Measurements from ENCODE around the gene IMPG1. TPM values are rescaled to one million over a fixed set of nuclear protein-coding genes. Genes with fewer than 3 reads are reported as not detected.

The IMPG1 gene
- total RNA-seq, 1 experiment from 2014 or later = not detected

GRCh38 chr6:75943381-75943780 is 129.1 kb downstream of the IMPG1 start:
- no peak overlapping the region for H3K27ac Mint-ChIP-seq (ENCODE audit: unreplicated experiment)
- no peak for TF ChIP-seq CTCF (IDR thresholded peaks at IDR 0.05; ENCODE audit: unreplicated experiment)
- H3K27me3 Mint-ChIP-seq (ENCODE audit: unreplicated experiment) = peaks cover 20% of the 10 kb centered on the region
- no peaks in the 10 kb centered on the region for H3K9me3 Mint-ChIP-seq (ENCODE audit: low read depth, unreplicated experiment)
- DNase-seq = no peak
- H3K4me3 Mint-ChIP-seq (ENCODE audit: low read depth, unreplicated experiment) = no peak overlapping the region
- BruUV-seq (replicated peaks) = no TSS peak
- CTCF ChIA-PET = no interaction called here
- no peaks in the 10 kb centered on the region for H3K36me3 Mint-ChIP-seq (ENCODE audit: insufficient read depth, unreplicated experiment)
- intact Hi-C loops (cut with micrococcal nuclease; ENCODE audit: unreplicated experiment) = no loop called here
- no peaks in the 10 kb centered on the region for H3K4me1 Mint-ChIP-seq (ENCODE audit: low read depth, unreplicated experiment)

- no peak for TF ChIP-seq CTCF (IDR thresholded peaks at IDR 0.05; ENCODE audit: unreplicated experiment)
- Mint-ChIP-seq H3K4me1 (ENCODE audit: low read depth, unreplicated experiment) (no peaks in the 10 kb centered on the region), H3K36me3 (ENCODE audit: insufficient read depth, unreplicated experiment) (no peaks in the 10 kb centered on the region), H3K27me3 (ENCODE audit: unreplicated experiment) (peaks cover 20% of the 10 kb centered on the region), H3K4me3 (ENCODE audit: low read depth, unreplicated experiment) (no peak overlapping the region), H3K9me3 (ENCODE audit: low read depth, unreplicated experiment) (no peaks in the 10 kb centered on the region), H3K27ac (ENCODE audit: unreplicated experiment) (no peak overlapping the region)
- BruUV-seq (replicated peaks) = no TSS peak
- intact Hi-C loops (cut with micrococcal nuclease; ENCODE audit: unreplicated experiment) = no loop called here
- CTCF ChIA-PET = no interaction called here
- no peak for DNase-seq
Observed at GRCh38 chr6:75941509-75941908, 131.0 kb downstream of the IMPG1 start.

- Mint-ChIP-seq H3K27me3 (ENCODE audit: unreplicated experiment) (peaks cover 20% of the 10 kb centered on the region), H3K36me3 (ENCODE audit: insufficient read depth, unreplicated experiment) (no peaks in the 10 kb centered on the region), H3K4me1 (ENCODE audit: low read depth, unreplicated experiment) (no peaks in the 10 kb centered on the region), H3K9me3 (ENCODE audit: low read depth, unreplicated experiment) (no peaks in the 10 kb centered on the region), H3K27ac (ENCODE audit: unreplicated experiment) (no peak overlapping the region), H3K4me3 (ENCODE audit: low read depth, unreplicated experiment) (no peak overlapping the region)
- BruUV-seq (replicated peaks) = no TSS peak
- no peak for DNase-seq
- CTCF ChIA-PET = no interaction called here
- TF ChIP-seq CTCF (IDR thresholded peaks at IDR 0.05; ENCODE audit: unreplicated experiment) = no peak
- intact Hi-C loops (cut with micrococcal nuclease; ENCODE audit: unreplicated experiment) = no loop called here
Observed at GRCh38 chr6:75940564-75940963, 131.9 kb downstream of the IMPG1 start.

DNA sequence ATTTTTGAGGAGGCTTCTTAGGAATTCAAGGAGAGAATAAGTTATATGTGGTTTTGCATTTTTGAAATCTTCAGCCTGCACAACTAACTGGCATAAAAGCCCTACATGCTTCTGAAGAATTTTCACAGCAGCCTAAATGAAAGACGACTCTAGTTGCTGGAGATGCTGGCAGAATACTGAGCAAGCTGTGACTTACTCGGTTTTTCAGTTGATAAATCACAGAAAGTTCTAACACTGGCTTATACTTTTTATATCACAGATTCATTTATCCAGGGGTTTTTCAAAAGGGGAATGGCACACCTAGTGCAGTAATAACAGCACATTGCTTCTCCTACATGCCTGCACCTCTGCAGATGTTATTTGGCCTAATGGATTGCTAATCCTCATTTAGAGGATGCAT is 134.6 kb downstream of the IMPG1 start:
- H3K36me3 Mint-ChIP-seq (ENCODE audit: insufficient read depth, unreplicated experiment) = no peaks in the 10 kb centered on the region
- H3K9me3 Mint-ChIP-seq (ENCODE audit: low read depth, unreplicated experiment) = no peaks in the 10 kb centered on the region
- no peak overlapping the region for H3K27ac Mint-ChIP-seq (ENCODE audit: unreplicated experiment)
- peaks cover 8% of the 10 kb centered on the region for H3K4me1 Mint-ChIP-seq (ENCODE audit: low read depth, unreplicated experiment)
- intact Hi-C loops (cut with micrococcal nuclease; ENCODE audit: unreplicated experiment) = loop anchor here (10.0 kb wide), 1 partner anchor 747 kb away; no protein-coding TSS in a partner anchor
- peaks cover 4% of the 10 kb centered on the region for H3K27me3 Mint-ChIP-seq (ENCODE audit: unreplicated experiment)
- H3K4me3 Mint-ChIP-seq (ENCODE audit: low read depth, unreplicated experiment) = no peak overlapping the region
- DNase-seq = no peak
- no peak for TF ChIP-seq CTCF (IDR thresholded peaks at IDR 0.05; ENCODE audit: unreplicated experiment)
- CTCF ChIA-PET = no interaction called here
- no TSS peak for BruUV-seq (replicated peaks)
